ENCODE results near the gene MAPK8. TPM values are rescaled to one million over a fixed set of nuclear protein-coding genes. Genes with fewer than 3 reads are reported as not detected.

MAPK8 gene
- total and polyA plus RNA-seq, 9 of the 15 experiments (the other 6 are each of a cell fraction or from before 2014, with no cell fraction given), result 6.4 to 159 (median 71.0) TPM

- Histone ChIP-seq H3K27me3 (ENCODE audit: control insufficient read depth in 2 of 2, insufficient read depth in 2 of 2, low read length in 2 of 2) (no peaks in the 10 kb centered on the region), H3K79me2 (ENCODE audit: control insufficient read depth, insufficient read depth, low read length) (0 out of 3 replicates have a peak, but pooled peaks cover 3% of the 10 kb centered on the region), H3K4me1 (replicated peaks in 1 of 2; ENCODE audit: control insufficient read depth in 2 of 2, insufficient read depth in 2 of 2, low read length in 2 of 2) (peaks cover 0 to 6% of the 10 kb centered on the region in 2 experiments; a peak in 3 of 5 replicates), H3K27ac (ENCODE audit: extremely low read depth, low read depth, low read length) (no peak overlapping the region), H3K9me1 (ENCODE audit: control insufficient read depth, insufficient read depth, low read length) (no peaks in the 10 kb centered on the region), H3K36me3 (ENCODE audit: control insufficient read depth, insufficient read depth, low read length) (peaks cover 38% of the 10 kb centered on the region), H3K4me2 (ENCODE audit: insufficient read depth, low read length) (no peak overlapping the region), H2AFZ (ENCODE audit: low read depth, low read length) (no peak overlapping the region), H3K9ac (ENCODE audit: insufficient read depth in 1 of 2, low read depth in 2 of 2, low read length in 2 of 2) (no peak overlapping the region), H3K4me3 (no peak overlapping the region), H3K9me3 (replicated peaks; ENCODE audit: control insufficient read depth, insufficient read depth, low read depth, low read length) (peaks cover 4% of the 10 kb centered on the region), H4K20me1 (replicated peaks; ENCODE audit: control insufficient read depth, insufficient read depth, low read length) (no peaks in the 10 kb centered on the region)
- in situ Hi-C loops (cut with MboI), result no loop called here
- FAIRE-seq (no peak), DNase-seq (ENCODE audit: extremely low read depth in 1 of 4, low spot score in 3 of 4) (no peak), ATAC-seq (no peak)
- CTCF ChIA-PET (ENCODE audit: low intra/inter-chr PET ratio), result no interaction called here
- WGBS (ENCODE audit: insufficient coverage, low coverage, missing lambda C conversion rate), result 91% methylated on average over 3 of the region's 3 CpGs
- POLR2A ChIA-PET, result interaction anchor here (1.1 to 1.4 kb wide), 3 partner anchors 12 to 31 kb away, joined by 3 to 5 read pairs (median 4); no protein-coding TSS in a partner anchor
- intact Hi-C loops (cut with micrococcal nuclease), result no loop called here
- BruUV-seq (replicated peaks), result no TSS peak
- no peak for TF ChIP-seq FOSL1 (tag; conservative IDR thresholded peaks at IDR 0.05)
- TF ChIP-seq NFIX (CRISPR knock-in tag; IDR thresholded peaks at IDR 0.05; ENCODE audit: low read depth), result no peak
- no peak for TF ChIP-seq ZBTB34 (CRISPR knock-in tag; IDR thresholded peaks at IDR 0.05)
- TF ChIP-seq GABPA (tag; conservative IDR thresholded peaks at IDR 0.05; ENCODE audit: low read depth), result no peak
- TF ChIP-seq ZNF57 (CRISPR knock-in tag; IDR thresholded peaks at IDR 0.05), result no peak
- TF ChIP-seq, protein P1, sequence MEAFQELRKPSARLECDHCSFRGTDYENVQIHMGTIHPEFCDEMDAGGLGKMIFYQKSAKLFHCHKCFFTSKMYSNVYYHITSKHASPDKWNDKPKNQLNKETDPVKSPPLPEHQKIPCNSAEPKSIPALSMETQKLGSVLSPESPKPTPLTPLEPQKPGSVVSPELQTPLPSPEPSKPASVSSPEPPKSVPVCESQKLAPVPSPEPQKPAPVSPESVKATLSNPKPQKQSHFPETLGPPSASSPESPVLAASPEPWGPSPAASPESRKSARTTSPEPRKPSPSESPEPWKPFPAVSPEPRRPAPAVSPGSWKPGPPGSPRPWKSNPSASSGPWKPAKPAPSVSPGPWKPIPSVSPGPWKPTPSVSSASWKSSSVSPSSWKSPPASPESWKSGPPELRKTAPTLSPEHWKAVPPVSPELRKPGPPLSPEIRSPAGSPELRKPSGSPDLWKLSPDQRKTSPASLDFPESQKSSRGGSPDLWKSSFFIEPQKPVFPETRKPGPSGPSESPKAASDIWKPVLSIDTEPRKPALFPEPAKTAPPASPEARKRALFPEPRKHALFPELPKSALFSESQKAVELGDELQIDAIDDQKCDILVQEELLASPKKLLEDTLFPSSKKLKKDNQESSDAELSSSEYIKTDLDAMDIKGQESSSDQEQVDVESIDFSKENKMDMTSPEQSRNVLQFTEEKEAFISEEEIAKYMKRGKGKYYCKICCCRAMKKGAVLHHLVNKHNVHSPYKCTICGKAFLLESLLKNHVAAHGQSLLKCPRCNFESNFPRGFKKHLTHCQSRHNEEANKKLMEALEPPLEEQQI (IDR thresholded peaks at IDR 0.05), result 0 out of 2 replicates have a peak, but pooled peaks have one; percentile 37
- peak; percentile 84; the same call in 1 of the 2 replicates for TF ChIP-seq XRCC3 (IDR thresholded peaks at IDR 0.05)
- peak; percentile 96 for TF ChIP-seq TRIM28 (IDR thresholded peaks at IDR 0.05)
- TF ChIP-seq SFPQ (IDR thresholded peaks at IDR 0.05; ENCODE audit: low read depth, low read length), result no peak
- TF ChIP-seq TRIM24 (IDR thresholded peaks at IDR 0.05), result peak in 1 of 2 experiments; percentile 68; a peak in 2 of 4 replicates
- TF ChIP-seq ZNF280A (IDR thresholded peaks at IDR 0.05; ENCODE audit: low read depth, partially characterized antibody), result peak; percentile 75
- TF ChIP-seq MTA2 (IDR thresholded peaks at IDR 0.05; ENCODE audit: low read depth), result no peak
- 0 out of 2 replicates have a peak, but pooled peaks have one; percentile 15 for TF ChIP-seq TFAP4 (CRISPR knock-in tag; IDR thresholded peaks at IDR 0.05; ENCODE audit: borderline replicate concordance)
Observed at GRCh38 chr10:48412081-48412480, 105.6 kb downstream of the MAPK8 start.

All from K562 (cell line).